Measurements from ENCODE around the gene EFS.

EFS gene

DNA sequence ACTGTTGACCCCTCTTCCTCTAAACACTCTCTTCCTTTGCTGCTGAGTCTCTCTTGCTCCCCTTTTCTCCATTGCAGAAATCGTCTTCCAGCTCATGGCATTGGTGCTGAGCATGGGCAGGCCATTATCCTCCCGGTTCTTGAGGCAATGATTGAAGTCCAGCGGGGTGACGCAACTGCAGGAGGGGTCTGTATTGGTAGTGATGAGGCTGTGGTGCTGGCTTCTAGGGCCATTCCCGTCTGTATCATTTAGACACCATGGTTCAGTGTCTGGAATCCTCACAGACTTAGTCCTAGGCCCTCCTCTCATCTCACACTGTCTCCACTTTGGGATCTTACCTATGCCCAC is 11.6 kb downstream of the EFS start:
- Histone ChIP-seq H3K79me1 (ENCODE audit: low read length) (no peaks in the 10 kb centered on the region), H3K4me1 (ENCODE audit: control insufficient read depth, low read depth, low read length) (peaks cover 2% of the 10 kb centered on the region), H2BK5ac (ENCODE audit: low read length) (no peak overlapping the region), H2AK5ac (ENCODE audit: low read length) (no peak overlapping the region), H3K9ac (ENCODE audit: low read length) (no peak overlapping the region), H3K56ac (ENCODE audit: low read length) (no peak overlapping the region), H2BK120ac (ENCODE audit: low read depth, low read length) (no peak overlapping the region), H4K8ac (ENCODE audit: low read depth, low read length) (no peak overlapping the region), H3K36me3 (ENCODE audit: control insufficient read depth, insufficient read depth, low read length) (no peaks in the 10 kb centered on the region), H3K4ac (ENCODE audit: low read depth, low read length) (no peak overlapping the region), H3K4me2 (ENCODE audit: low read length) (no peak overlapping the region), H3K27me3 (ENCODE audit: insufficient read depth, low read length, poor library complexity) (no peaks in the 10 kb centered on the region), H3K79me2 (ENCODE audit: control insufficient read depth, insufficient read depth, low read length) (no peaks in the 10 kb centered on the region), H4K5ac (ENCODE audit: low read length) (no peak overlapping the region), H3K27ac (ENCODE audit: low read depth, low read length) (no peak overlapping the region), H2BK15ac (replicated peaks; ENCODE audit: low read depth) (no peak overlapping the region), H3K18ac (ENCODE audit: low read length) (no peak overlapping the region), H3K23ac (ENCODE audit: low read length) (no peak overlapping the region), H3K4me3 (ENCODE audit: low read length) (no peak overlapping the region)
- no peak for DNase-seq
- WGBS (ENCODE audit: extremely low coverage, insufficient coverage, low lambda C conversion rate): no CpG with 5 or more reads among the region's 5 CpGs

DNA sequence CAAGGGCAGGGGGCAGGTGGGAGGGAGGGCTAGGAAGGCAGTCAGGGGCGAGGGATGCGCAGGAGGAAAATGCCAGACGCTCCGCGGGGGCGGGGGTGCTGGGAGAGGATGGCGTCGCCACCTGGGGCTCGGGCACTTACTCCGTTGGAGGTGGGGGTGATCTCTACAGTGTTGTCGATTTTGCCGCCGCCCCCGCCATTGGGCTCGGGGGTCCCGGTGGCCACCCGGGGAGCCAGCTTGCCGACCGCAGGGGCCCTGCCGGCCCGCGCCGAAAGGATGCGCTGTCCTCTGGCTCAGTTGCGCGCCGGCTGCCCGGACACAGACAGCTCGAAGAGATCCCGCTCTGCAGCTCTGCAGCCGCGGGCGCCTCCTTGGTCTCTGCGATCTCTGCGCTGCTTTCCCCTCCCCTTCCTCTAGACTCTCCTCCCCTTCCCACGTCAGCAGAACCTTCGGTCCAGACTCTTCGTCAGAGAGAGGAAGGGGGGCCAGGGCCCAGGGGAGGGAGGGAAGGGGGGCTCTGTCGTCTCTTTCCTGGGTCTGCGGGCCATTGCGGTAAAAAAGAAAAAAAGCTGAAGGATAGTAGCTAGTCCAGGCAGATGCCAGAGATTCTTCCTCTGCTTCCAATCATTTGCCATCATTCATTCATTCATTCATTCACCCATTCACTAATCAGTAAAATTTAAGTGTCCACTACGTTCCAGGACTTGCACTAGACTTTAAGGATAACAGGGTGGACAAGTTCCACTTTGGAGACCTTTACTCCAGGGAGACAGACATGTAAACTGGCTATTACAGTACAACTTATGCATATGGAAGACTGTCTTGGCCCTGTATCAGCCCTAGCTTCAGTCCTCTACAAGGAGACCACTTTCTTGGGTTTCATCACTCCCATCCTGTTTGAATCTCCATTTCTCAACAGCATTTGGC is 12.2 kb downstream of the EFS start, which contains the start of gene SLC22A17:
SLC22A17 (minus strand) TSS at position 382 of the 927 bp plus-strand sequence.
- H3K23ac ChIP-seq (ENCODE audit: low read length): peak within 1 kb of the TSS; percentile 33
- no peak within 1 kb of the TSS for H2AK5ac ChIP-seq (ENCODE audit: low read length)
- H3K36me3 ChIP-seq (ENCODE audit: control insufficient read depth, insufficient read depth, low read length): no peaks in the 10 kb centered on the region
- peak within 1 kb of the TSS; percentile 25 for H3K27ac ChIP-seq (ENCODE audit: low read depth, low read length)
- no peak within 1 kb of the TSS for H3K4ac ChIP-seq (ENCODE audit: low read depth, low read length)
- DNase-seq: peak; percentile 96
- H4K8ac ChIP-seq (ENCODE audit: low read depth, low read length): no peak within 1 kb of the TSS
- H3K79me1 ChIP-seq (ENCODE audit: low read length): no peaks in the 10 kb centered on the region
- H3K27me3 ChIP-seq (ENCODE audit: insufficient read depth, low read length, poor library complexity): no peaks in the 10 kb centered on the region
- peak within 1 kb of the TSS; percentile 95 for H3K56ac ChIP-seq (ENCODE audit: low read length)
- H2BK5ac ChIP-seq (ENCODE audit: low read length): peak within 1 kb of the TSS; percentile 17
- H3K9ac ChIP-seq (ENCODE audit: low read length): peak within 1 kb of the TSS; percentile 87
- H3K4me1 ChIP-seq (ENCODE audit: control insufficient read depth, low read depth, low read length): peaks cover 2% of the 10 kb centered on the region
- H3K4me2 ChIP-seq (ENCODE audit: low read length): peak within 1 kb of the TSS; percentile 87
- no peak within 1 kb of the TSS for H4K5ac ChIP-seq (ENCODE audit: low read length)
- H2BK120ac ChIP-seq (ENCODE audit: low read depth, low read length): no peak within 1 kb of the TSS
- H3K18ac ChIP-seq (ENCODE audit: low read length): peak within 1 kb of the TSS; percentile 54
- H2BK15ac ChIP-seq (replicated peaks; ENCODE audit: low read depth): no peak within 1 kb of the TSS
- H3K79me2 ChIP-seq (ENCODE audit: control insufficient read depth, insufficient read depth, low read length): no peaks in the 10 kb centered on the region
- H3K4me3 ChIP-seq (ENCODE audit: low read length): peak within 1 kb of the TSS; percentile 69
- WGBS (ENCODE audit: extremely low coverage, insufficient coverage, low lambda C conversion rate): no CpG with 5 or more reads among the region's 42 CpGs

DNA sequence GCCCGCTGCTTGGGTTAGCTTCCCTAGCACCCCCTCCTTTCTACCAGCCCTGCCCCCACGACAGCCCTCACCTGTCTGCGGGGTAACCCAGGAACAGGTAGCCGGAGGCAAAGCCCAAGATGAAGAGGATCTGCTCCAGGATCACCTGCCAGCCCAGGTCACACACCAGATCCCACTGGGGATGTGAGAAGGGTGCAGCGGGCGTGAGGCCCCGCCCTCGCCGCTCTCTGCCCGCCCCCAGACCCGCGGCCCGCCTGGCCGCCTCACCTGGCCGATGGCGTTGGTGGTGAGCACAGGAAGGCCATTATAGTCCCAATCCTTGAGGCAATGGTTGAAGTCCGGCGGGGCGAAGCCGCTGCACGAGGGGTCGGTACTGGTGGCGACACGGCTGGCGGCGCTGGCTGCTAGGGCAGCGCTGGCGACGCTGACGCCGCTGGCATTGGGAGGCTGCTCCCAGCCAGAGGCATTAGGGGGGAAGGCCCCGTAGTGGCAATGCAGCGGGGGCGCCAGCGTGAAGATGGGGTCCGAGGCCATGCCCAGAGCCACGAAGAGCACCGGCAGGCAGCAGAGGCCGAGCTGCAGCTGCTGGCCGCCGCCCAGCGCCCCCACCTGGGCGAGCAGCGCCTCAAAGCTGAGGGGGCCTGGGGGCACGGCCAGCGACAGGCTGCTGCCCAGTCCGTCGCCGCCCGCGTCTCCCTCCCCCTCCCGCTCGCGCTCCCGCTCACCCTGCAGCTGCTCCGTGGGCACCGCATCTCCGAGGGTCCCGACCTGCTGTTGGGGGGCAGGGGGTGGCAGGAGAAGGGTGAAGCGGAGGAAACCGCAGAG is 13.1 kb downstream of the EFS start:
- H3K27me3 ChIP-seq (ENCODE audit: insufficient read depth, low read length, poor library complexity): no peaks in the 10 kb centered on the region
- no peaks in the 10 kb centered on the region for H3K36me3 ChIP-seq (ENCODE audit: control insufficient read depth, insufficient read depth, low read length)
- H2AK5ac ChIP-seq (ENCODE audit: low read length): no peak overlapping the region
- H3K4me2 ChIP-seq (ENCODE audit: low read length): peak overlapping the region; percentile 87
- peak overlapping the region; percentile 69 for H3K4me3 ChIP-seq (ENCODE audit: low read length)
- H2BK120ac ChIP-seq (ENCODE audit: low read depth, low read length): no peak overlapping the region
- no peaks in the 10 kb centered on the region for H3K79me2 ChIP-seq (ENCODE audit: control insufficient read depth, insufficient read depth, low read length)
- no peak overlapping the region for H3K18ac ChIP-seq (ENCODE audit: low read length)
- peak; percentile 59 for DNase-seq
- H3K4ac ChIP-seq (ENCODE audit: low read depth, low read length): no peak overlapping the region
- peak overlapping the region; percentile 17 for H2BK5ac ChIP-seq (ENCODE audit: low read length)
- peaks cover 2% of the 10 kb centered on the region for H3K4me1 ChIP-seq (ENCODE audit: control insufficient read depth, low read depth, low read length)
- H3K9ac ChIP-seq (ENCODE audit: low read length): peak overlapping the region; percentile 87
- H4K5ac ChIP-seq (ENCODE audit: low read length): no peak overlapping the region
- H4K8ac ChIP-seq (ENCODE audit: low read depth, low read length): no peak overlapping the region
- H2BK15ac ChIP-seq (replicated peaks; ENCODE audit: low read depth): no peak overlapping the region
- H3K23ac ChIP-seq (ENCODE audit: low read length): peak overlapping the region; percentile 33
- H3K56ac ChIP-seq (ENCODE audit: low read length): peak overlapping the region; percentile 95
- no CpG with 5 or more reads among the region's 61 CpGs for WGBS (ENCODE audit: extremely low coverage, insufficient coverage, low lambda C conversion rate)
- H3K79me1 ChIP-seq (ENCODE audit: low read length): no peaks in the 10 kb centered on the region
- H3K27ac ChIP-seq (ENCODE audit: low read depth, low read length): no peak overlapping the region

DNA sequence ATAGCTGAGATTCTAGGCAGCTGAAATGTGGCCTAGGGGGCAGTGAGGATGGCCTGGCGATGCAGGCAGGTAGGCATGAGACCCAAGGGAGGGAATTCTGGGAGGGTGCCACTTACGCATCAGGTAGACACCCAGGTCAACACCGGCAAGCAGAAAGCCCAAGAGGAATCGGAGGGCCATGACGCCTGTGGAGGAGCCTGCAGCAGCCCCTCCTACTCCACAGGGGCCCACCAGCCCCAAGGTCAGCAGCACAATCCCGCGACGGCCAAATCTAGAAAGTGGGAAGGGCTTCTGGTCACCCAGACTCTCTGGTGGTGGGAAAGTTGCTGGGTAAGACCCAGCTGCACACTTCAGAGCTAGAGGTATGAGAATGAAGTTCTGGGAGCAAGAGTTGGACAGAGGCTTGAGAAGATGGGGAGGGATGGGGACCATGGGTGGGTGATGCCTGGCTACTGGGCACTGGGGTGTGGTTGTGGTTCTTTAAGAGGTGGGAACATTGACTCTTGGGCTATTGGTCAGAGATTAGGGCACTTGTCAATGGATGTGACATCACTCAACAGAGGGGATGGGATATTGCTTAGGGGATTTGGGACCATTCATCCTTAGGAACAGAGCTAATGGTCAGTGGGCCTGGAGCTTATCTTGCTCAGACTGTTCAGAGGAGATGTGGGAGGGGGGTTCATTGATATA is 15.7 kb downstream of the EFS start:
- Histone ChIP-seq H3K18ac (ENCODE audit: low read length) (no peak overlapping the region), H3K36me3 (ENCODE audit: control insufficient read depth, insufficient read depth, low read length) (no peaks in the 10 kb centered on the region), H3K4me3 (ENCODE audit: low read length) (no peak overlapping the region), H4K8ac (ENCODE audit: low read depth, low read length) (no peak overlapping the region), H3K9ac (ENCODE audit: low read length) (no peak overlapping the region), H3K27me3 (ENCODE audit: insufficient read depth, low read length, poor library complexity) (no peaks in the 10 kb centered on the region), H2AK5ac (ENCODE audit: low read length) (no peak overlapping the region), H3K56ac (ENCODE audit: low read length) (no peak overlapping the region), H3K4ac (ENCODE audit: low read depth, low read length) (no peak overlapping the region), H3K79me2 (ENCODE audit: control insufficient read depth, insufficient read depth, low read length) (no peaks in the 10 kb centered on the region), H4K5ac (ENCODE audit: low read length) (no peak overlapping the region), H2BK120ac (ENCODE audit: low read depth, low read length) (no peak overlapping the region), H3K4me1 (ENCODE audit: control insufficient read depth, low read depth, low read length) (peaks cover 2% of the 10 kb centered on the region), H3K79me1 (ENCODE audit: low read length) (no peaks in the 10 kb centered on the region), H3K23ac (ENCODE audit: low read length) (no peak overlapping the region), H2BK5ac (ENCODE audit: low read length) (no peak overlapping the region), H3K27ac (ENCODE audit: low read depth, low read length) (no peak overlapping the region), H3K4me2 (ENCODE audit: low read length) (no peak overlapping the region), H2BK15ac (replicated peaks; ENCODE audit: low read depth) (no peak overlapping the region)
- DNase-seq: no peak
- no CpG with 5 or more reads among the region's 8 CpGs for WGBS (ENCODE audit: extremely low coverage, insufficient coverage, low lambda C conversion rate)

DNA sequence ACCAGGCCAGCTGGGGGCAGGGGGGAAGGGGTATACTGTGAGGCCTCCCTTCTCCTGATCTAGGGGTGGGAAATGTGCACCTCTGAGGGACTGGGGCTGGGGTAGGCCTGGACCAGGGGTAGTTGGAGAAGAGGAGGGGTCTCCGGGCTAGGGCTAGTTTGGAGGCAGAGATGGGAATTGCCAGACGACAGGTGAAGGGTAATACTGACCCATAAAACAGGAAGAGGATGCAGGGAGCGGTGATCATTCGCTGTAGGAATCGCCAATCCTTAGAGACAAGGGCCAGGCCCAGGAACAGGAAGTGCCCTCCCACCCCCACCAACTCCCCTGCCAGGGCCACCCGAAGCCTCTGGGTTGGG is 16.7 kb downstream of the EFS start:
- Histone ChIP-seq H3K4ac (ENCODE audit: low read depth, low read length) (no peak overlapping the region), H3K18ac (ENCODE audit: low read length) (no peak overlapping the region), H3K36me3 (ENCODE audit: control insufficient read depth, insufficient read depth, low read length) (no peaks in the 10 kb centered on the region), H2BK120ac (ENCODE audit: low read depth, low read length) (no peak overlapping the region), H3K79me2 (ENCODE audit: control insufficient read depth, insufficient read depth, low read length) (no peaks in the 10 kb centered on the region), H4K8ac (ENCODE audit: low read depth, low read length) (no peak overlapping the region), H3K4me1 (ENCODE audit: control insufficient read depth, low read depth, low read length) (peaks cover 2% of the 10 kb centered on the region), H3K4me2 (ENCODE audit: low read length) (no peak overlapping the region), H3K27me3 (ENCODE audit: insufficient read depth, low read length, poor library complexity) (no peaks in the 10 kb centered on the region), H3K23ac (ENCODE audit: low read length) (no peak overlapping the region), H3K4me3 (ENCODE audit: low read length) (no peak overlapping the region), H4K5ac (ENCODE audit: low read length) (no peak overlapping the region), H2AK5ac (ENCODE audit: low read length) (no peak overlapping the region), H3K27ac (ENCODE audit: low read depth, low read length) (no peak overlapping the region), H3K56ac (ENCODE audit: low read length) (no peak overlapping the region), H3K9ac (ENCODE audit: low read length) (no peak overlapping the region), H3K79me1 (ENCODE audit: low read length) (no peaks in the 10 kb centered on the region), H2BK15ac (replicated peaks; ENCODE audit: low read depth) (no peak overlapping the region), H2BK5ac (ENCODE audit: low read length) (no peak overlapping the region)
- DNase-seq: peak; percentile 29
- no CpG with 5 or more reads among the region's 6 CpGs for WGBS (ENCODE audit: extremely low coverage, insufficient coverage, low lambda C conversion rate)
